Measurements from ENCODE around the gene RRM2. TPM values are rescaled to one million over a fixed set of nuclear protein-coding genes. Genes with fewer than 3 reads are reported as not detected.
"Not testable (repeated sequence)": the region's sequence is repeated elsewhere in the genome, so short reads cannot be mapped to it uniquely, and the experiment has no call there.

RRM2 gene
- total and polyA plus RNA-seq, 4 donors, result 0.23 to 4.6 (median 3.1) TPM

GRCh38 chr2:10141736-10142639 is 19.4 kb downstream of the RRM2 start:
- intact Hi-C loops (cut with DNase I), result no loop called here
- Histone ChIP-seq H3K9me3 (ENCODE audit: control insufficient read depth, low read length) (no peaks in the 10 kb centered on the region), H3K36me3 (ENCODE audit: control insufficient read depth in 1 of 2, insufficient read depth in 2 of 2, low read length in 1 of 2) (no peaks in the 10 kb centered on the region), H3K27me3 (ENCODE audit: control insufficient read depth in 1 of 2, insufficient read depth in 2 of 2, low read length in 1 of 2) (no peaks in the 10 kb centered on the region), H3K27ac (ENCODE audit: low read depth in 1 of 2, low read length in 2 of 2) (no peak overlapping the region), H3K4me3 (ENCODE audit: low read length in 2 of 2) (no peak overlapping the region), H3K4me1 (ENCODE audit: control insufficient read depth in 1 of 2, insufficient read depth in 2 of 2, low read length in 2 of 2) (no peaks in the 10 kb centered on the region)
- no peak for DNase-seq
- no peak for ATAC-seq (ENCODE audit: low FRiP score)
- WGBS, 2 donors, result 85 to 87% methylated on average over 31 to 32 of the region's 32 CpGs

GRCh38 chr2:10142640-10142965 is 20.1 kb downstream of the RRM2 start:
- H3K4me1 ChIP-seq (ENCODE audit: control insufficient read depth in 1 of 2, insufficient read depth in 2 of 2, low read length in 2 of 2), result no peaks in the 10 kb centered on the region
- ATAC-seq (ENCODE audit: low FRiP score) (no peak), DNase-seq (no peak)
- 96 to 98% methylated on average over 11 of the region's 11 CpGs for WGBS, 2 donors
- no peaks in the 10 kb centered on the region for H3K9me3 ChIP-seq (ENCODE audit: control insufficient read depth, low read length)
- no peaks in the 10 kb centered on the region for H3K36me3 ChIP-seq (ENCODE audit: control insufficient read depth in 1 of 2, insufficient read depth in 2 of 2, low read length in 1 of 2)
- no peak overlapping the region for H3K4me3 ChIP-seq (ENCODE audit: low read length in 2 of 2)
- intact Hi-C loops (cut with DNase I), result no loop called here
- H3K27ac ChIP-seq (ENCODE audit: low read depth in 1 of 2, low read length in 2 of 2), result no peak overlapping the region
- no peaks in the 10 kb centered on the region for H3K27me3 ChIP-seq (ENCODE audit: control insufficient read depth in 1 of 2, insufficient read depth in 2 of 2, low read length in 1 of 2)

GRCh38 chr2:10144771-10145518 is 22.4 kb downstream of the RRM2 start:
- no peaks in the 10 kb centered on the region for H3K27me3 ChIP-seq (ENCODE audit: control insufficient read depth in 1 of 2, insufficient read depth in 2 of 2, low read length in 1 of 2)
- H3K9me3 ChIP-seq (ENCODE audit: control insufficient read depth, low read length), result no peaks in the 10 kb centered on the region
- ATAC-seq (ENCODE audit: low FRiP score) (no peak), DNase-seq (no peak)
- no peaks in the 10 kb centered on the region for H3K36me3 ChIP-seq (ENCODE audit: control insufficient read depth in 1 of 2, insufficient read depth in 2 of 2, low read length in 1 of 2)
- H3K4me3 ChIP-seq (ENCODE audit: low read length in 2 of 2), result no peak overlapping the region
- no peaks in the 10 kb centered on the region for H3K4me1 ChIP-seq (ENCODE audit: control insufficient read depth in 1 of 2, insufficient read depth in 2 of 2, low read length in 2 of 2)
- WGBS, 2 donors, result 65 to 66% methylated on average over 16 of the region's 16 CpGs
- H3K27ac ChIP-seq (ENCODE audit: low read depth in 1 of 2, low read length in 2 of 2), result no peak overlapping the region
- intact Hi-C loops (cut with DNase I), result no loop called here

- Histone ChIP-seq H3K36me3 (ENCODE audit: control insufficient read depth in 1 of 2, insufficient read depth in 2 of 2, low read length in 1 of 2) (no peaks in the 10 kb centered on the region), H3K4me1 (ENCODE audit: control insufficient read depth in 1 of 2, insufficient read depth in 2 of 2, low read length in 2 of 2) (no peaks in the 10 kb centered on the region), H3K9me3 (ENCODE audit: control insufficient read depth, low read length) (no peaks in the 10 kb centered on the region), H3K4me3 (ENCODE audit: low read length in 2 of 2) (no peak overlapping the region), H3K27ac (ENCODE audit: low read depth in 1 of 2, low read length in 2 of 2) (no peak overlapping the region), H3K27me3 (ENCODE audit: control insufficient read depth in 1 of 2, insufficient read depth in 2 of 2, low read length in 1 of 2) (no peaks in the 10 kb centered on the region)
- ATAC-seq (ENCODE audit: low FRiP score) (no peak), DNase-seq (no peak)
- 59 to 64% methylated on average over 13 of the region's 13 CpGs for WGBS, 2 donors
- intact Hi-C loops (cut with DNase I), result no loop called here
Observed at GRCh38 chr2:10145519-10146357, 23.2 kb downstream of the RRM2 start.

GRCh38 chr2:10146366-10147005 is 23.9 kb downstream of the RRM2 start:
- Histone ChIP-seq H3K27me3 (ENCODE audit: control insufficient read depth in 1 of 2, insufficient read depth in 2 of 2, low read length in 1 of 2) (no peaks in the 10 kb centered on the region), H3K4me3 (ENCODE audit: low read length in 2 of 2) (no peak overlapping the region), H3K27ac (ENCODE audit: low read depth in 1 of 2, low read length in 2 of 2) (no peak overlapping the region), H3K4me1 (ENCODE audit: control insufficient read depth in 1 of 2, insufficient read depth in 2 of 2, low read length in 2 of 2) (no peaks in the 10 kb centered on the region), H3K36me3 (ENCODE audit: control insufficient read depth in 1 of 2, insufficient read depth in 2 of 2, low read length in 1 of 2) (no peaks in the 10 kb centered on the region), H3K9me3 (ENCODE audit: control insufficient read depth, low read length) (no peaks in the 10 kb centered on the region)
- DNase-seq, result no peak
- intact Hi-C loops (cut with DNase I), result no loop called here
- no peak for ATAC-seq (ENCODE audit: low FRiP score)
- 94 to 96% methylated on average over 14 of the region's 14 CpGs for WGBS, 2 donors

- H3K4me1 ChIP-seq (ENCODE audit: control insufficient read depth in 1 of 2, insufficient read depth in 2 of 2, low read length in 2 of 2); intact Hi-C loops (cut with DNase I); H3K4me3 ChIP-seq (ENCODE audit: low read length in 2 of 2); ATAC-seq (ENCODE audit: low FRiP score); H3K27ac ChIP-seq (ENCODE audit: low read depth in 1 of 2, low read length in 2 of 2); H3K27me3 ChIP-seq (ENCODE audit: control insufficient read depth in 1 of 2, insufficient read depth in 2 of 2, low read length in 1 of 2); H3K9me3 ChIP-seq (ENCODE audit: control insufficient read depth, low read length); DNase-seq; H3K36me3 ChIP-seq (ENCODE audit: control insufficient read depth in 1 of 2, insufficient read depth in 2 of 2, low read length in 1 of 2): not testable (repeated sequence)
- 94 to 96% methylated on average over 15 of the region's 15 CpGs for WGBS, 2 donors
Observed at GRCh38 chr2:10147050-10147660, 24.6 kb downstream of the RRM2 start.

GRCh38 chr2:10148268-10148667 is 25.7 kb downstream of the RRM2 start:
- ATAC-seq (ENCODE audit: low FRiP score), result no peak
- DNase-seq, result no peak
- Histone ChIP-seq H3K4me1 (ENCODE audit: control insufficient read depth in 1 of 2, insufficient read depth in 2 of 2, low read length in 2 of 2) (no peaks in the 10 kb centered on the region), H3K27me3 (ENCODE audit: control insufficient read depth in 1 of 2, insufficient read depth in 2 of 2, low read length in 1 of 2) (no peaks in the 10 kb centered on the region), H3K27ac (ENCODE audit: low read depth in 1 of 2, low read length in 2 of 2) (no peak overlapping the region), H3K36me3 (ENCODE audit: control insufficient read depth in 1 of 2, insufficient read depth in 2 of 2, low read length in 1 of 2) (no peaks in the 10 kb centered on the region), H3K9me3 (ENCODE audit: control insufficient read depth, low read length) (no peaks in the 10 kb centered on the region), H3K4me3 (ENCODE audit: low read length in 2 of 2) (no peak overlapping the region)
- intact Hi-C loops (cut with DNase I), result no loop called here

GRCh38 chr2:10149635-10150034 is 27.1 kb downstream of the RRM2 start:
- no peaks in the 10 kb centered on the region for H3K36me3 ChIP-seq (ENCODE audit: control insufficient read depth in 1 of 2, insufficient read depth in 2 of 2, low read length in 1 of 2)
- 72% methylated on average over 3 of the region's 3 CpGs for WGBS, 2 donors
- no peaks in the 10 kb centered on the region for H3K4me1 ChIP-seq (ENCODE audit: control insufficient read depth in 1 of 2, insufficient read depth in 2 of 2, low read length in 2 of 2)
- intact Hi-C loops (cut with DNase I), result no loop called here
- no peaks in the 10 kb centered on the region for H3K9me3 ChIP-seq (ENCODE audit: control insufficient read depth, low read length)
- DNase-seq (no peak), ATAC-seq (ENCODE audit: low FRiP score) (no peak)
- H3K4me3 ChIP-seq (ENCODE audit: low read length in 2 of 2), result no peak overlapping the region
- H3K27ac ChIP-seq (ENCODE audit: low read depth in 1 of 2, low read length in 2 of 2), result no peak overlapping the region
- H3K27me3 ChIP-seq (ENCODE audit: control insufficient read depth in 1 of 2, insufficient read depth in 2 of 2, low read length in 1 of 2), result no peaks in the 10 kb centered on the region
